ENCODE data around the gene FHL1. TPM values are rescaled to one million over a fixed set of nuclear protein-coding genes. Genes with fewer than 3 reads are reported as not detected.
A peak's percentile ranks its signal among the peaks of the same experiment; 100 is the strongest.

FHL1 gene
- total and polyA plus RNA-seq, 7 donors, result 325 to 8,382 (median 6,074) TPM

DNA sequence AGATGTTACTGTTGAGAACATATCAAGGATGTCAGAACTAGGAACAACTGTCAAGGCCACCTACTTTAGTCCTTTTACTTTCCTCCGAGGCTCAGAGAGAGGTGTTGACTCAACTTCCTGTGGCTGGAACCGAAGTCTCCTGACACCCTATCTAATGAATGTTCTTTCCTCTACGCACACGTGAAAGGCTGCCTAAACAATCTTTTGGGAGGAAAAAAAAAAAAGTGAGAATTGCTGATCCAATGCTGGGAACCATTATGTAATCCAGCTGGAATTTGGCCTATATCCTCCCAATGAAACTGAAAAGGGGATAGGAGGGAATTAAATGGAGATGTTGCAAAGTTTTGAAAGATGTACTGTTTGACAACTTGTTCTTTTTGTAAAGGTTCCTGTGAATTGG, 112.2 kb downstream of the FHL1 start:
- Histone ChIP-seq H3K27me3 (ENCODE audit: insufficient read depth in 3 of 3, low read length in 2 of 3) (no peaks in the 10 kb centered on the region), H3K27ac (peak overlapping the region; percentile 55), H3K9me3 (no peaks in the 10 kb centered on the region), H3K4me1 (no peaks in the 10 kb centered on the region), H3K36me3 (ENCODE audit: insufficient read depth in 1 of 2, low read depth in 1 of 2) (no peaks in the 10 kb centered on the region), H3K4me3 (no peak overlapping the region)
- intact Hi-C loops (cut with DNase I), result loop anchor here in 1 of 2 donors (5.0 kb wide), 1 partner anchor 97 kb away; no protein-coding TSS in a partner anchor
- ATAC-seq, result no peak
- no peak for TF ChIP-seq CTCF (IDR thresholded peaks at IDR 0.05)
- DNase-seq, result no peak
- 41 to 64% (median 43%) methylated on average over 4 of the region's 4 CpGs for WGBS, 3 donors

- no peaks in the 10 kb centered on the region for H3K4me1 ChIP-seq
- ATAC-seq (no peak), DNase-seq (no peak)
- intact Hi-C loops (cut with DNase I), result no loop called here
- H3K27ac ChIP-seq, result no peak overlapping the region
- TF ChIP-seq CTCF (IDR thresholded peaks at IDR 0.05), result no peak
- no peaks in the 10 kb centered on the region for H3K9me3 ChIP-seq
- no peaks in the 10 kb centered on the region for H3K27me3 ChIP-seq (ENCODE audit: insufficient read depth in 3 of 3, low read length in 2 of 3)
- H3K4me3 ChIP-seq, result no peak overlapping the region
- H3K36me3 ChIP-seq (ENCODE audit: insufficient read depth in 1 of 2, low read depth in 1 of 2), result no peaks in the 10 kb centered on the region
Measured at GRCh38 chrX:136260776-136261175, 113.4 kb downstream of the FHL1 start.

Other genes starting within 250 kb of the FHL1 start
- 10 to 100 TPM; 17.8 to 21.1 (median 20.4) TPM for gene MMGT1, start 173.5 kb upstream of the FHL1 start, total RNA-seq
- gene MMGT1, start 173.5 kb upstream of the FHL1 start, polyA plus RNA-seq, result 10 to 100 TPM in 2 of 3 donors, 1 to 10 TPM in 1; 8.9 to 18.5 (median 12.2) TPM
- gene SLC9A6, start 162.1 kb upstream of the FHL1 start, total RNA-seq, result 10 to 100 TPM in 1 of 4 donors, 1 to 10 TPM in 3; 8.8 to 11.8 (median 9.1) TPM
- gene SLC9A6, start 162.1 kb upstream of the FHL1 start, polyA plus RNA-seq, result 10 to 100 TPM in 1 of 3 donors, 1 to 10 TPM in 2; 7.9 to 16.9 (median 8.0) TPM
- 10 to 100 TPM in 3 of 4 donors, 1 to 10 TPM in 1; 7.6 to 14.8 (median 10.6) TPM for gene MAP7D3, start 103.9 kb downstream of the FHL1 start, total RNA-seq
- 1 to 10 TPM; 4.6 to 8.0 (median 6.2) TPM for gene MAP7D3, start 103.9 kb downstream of the FHL1 start, polyA plus RNA-seq
- under 1 TPM in 3 of 4 donors, not detected in 1; 0.05 to 0.12 (median 0.06) TPM for gene ADGRG4, start 153.4 kb downstream of the FHL1 start, total RNA-seq
- gene ADGRG4, start 153.4 kb downstream of the FHL1 start, polyA plus RNA-seq, result not detected